Measurements from ENCODE around the gene CCKAR. TPM values are rescaled to one million over a fixed set of nuclear protein-coding genes. Genes with fewer than 3 reads are reported as not detected.
A peak's percentile ranks its signal among the peaks of the same experiment; 100 is the strongest.

The CCKAR gene
- polyA plus RNA-seq, 10 donors: 0.09 to 0.37 (median 0.15) TPM; not detected in 5

GRCh38 chr4:26491449-26492170 lies 1.3 kb upstream of the CCKAR start:
- no peak for DNase-seq

DNA sequence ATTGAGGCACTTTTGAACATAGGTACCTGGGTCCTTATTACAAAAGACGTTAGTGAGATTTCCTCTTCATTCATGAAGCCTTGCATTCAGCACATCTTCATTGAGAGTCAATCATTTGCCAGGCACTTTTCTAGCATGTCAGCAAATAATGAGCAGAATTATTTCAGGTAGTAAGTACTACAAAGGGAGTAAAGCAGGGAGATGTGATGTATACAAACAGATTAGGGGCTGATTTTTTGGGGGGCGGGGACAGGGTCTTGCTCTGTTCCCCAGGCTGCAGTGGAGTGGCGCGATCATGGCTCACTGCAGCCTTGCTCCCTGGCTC lies 638 bp upstream of the CCKAR start:
- no peak for DNase-seq

DNA sequence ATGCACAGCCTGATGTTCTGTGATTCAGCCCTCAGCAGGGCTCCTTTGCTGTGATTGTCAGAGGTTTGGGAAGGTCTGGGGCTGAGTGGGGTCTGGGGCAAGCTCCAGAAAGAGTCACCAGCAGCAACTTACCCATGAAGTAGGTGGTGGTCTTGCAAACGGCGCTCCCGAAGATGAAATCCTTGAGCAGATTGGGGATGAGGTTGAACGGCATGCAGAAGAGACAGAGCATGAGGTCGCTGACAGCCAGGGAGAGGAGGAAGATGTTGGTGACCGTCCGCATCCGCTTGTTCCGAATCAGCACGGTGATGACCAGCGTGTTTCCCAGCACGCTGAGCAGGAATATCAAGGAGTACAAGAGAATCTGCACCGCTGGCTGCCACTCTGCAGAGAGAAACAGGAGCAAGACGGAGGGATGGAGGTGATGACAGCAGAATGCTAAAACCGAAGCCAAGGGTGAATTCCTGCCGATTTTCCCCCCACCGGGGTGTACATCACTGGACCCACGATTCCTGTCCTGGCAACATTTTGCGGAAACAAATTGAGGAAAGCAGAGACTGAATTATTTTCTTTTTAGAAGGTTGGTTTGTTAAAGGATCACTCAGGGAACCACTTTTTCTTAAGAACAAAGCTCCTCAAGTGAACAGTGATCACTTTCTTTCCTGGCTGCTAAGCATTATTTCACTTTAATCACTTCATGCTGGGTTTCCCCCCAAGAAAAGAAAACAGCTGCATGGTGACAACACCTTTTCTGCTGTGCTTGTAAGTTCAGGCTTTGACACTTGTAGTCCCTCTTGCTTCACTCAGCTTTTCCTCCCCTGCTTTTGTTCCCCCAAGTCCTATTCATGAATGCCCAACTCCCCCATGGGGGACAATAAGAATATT lies 941 bp downstream of the CCKAR start:
- peak in 1 of 3 donors; percentile 22 for DNase-seq

GRCh38 chr4:26485684-26486083 lies 4.6 kb downstream of the CCKAR start:
- no peak for DNase-seq

DNA sequence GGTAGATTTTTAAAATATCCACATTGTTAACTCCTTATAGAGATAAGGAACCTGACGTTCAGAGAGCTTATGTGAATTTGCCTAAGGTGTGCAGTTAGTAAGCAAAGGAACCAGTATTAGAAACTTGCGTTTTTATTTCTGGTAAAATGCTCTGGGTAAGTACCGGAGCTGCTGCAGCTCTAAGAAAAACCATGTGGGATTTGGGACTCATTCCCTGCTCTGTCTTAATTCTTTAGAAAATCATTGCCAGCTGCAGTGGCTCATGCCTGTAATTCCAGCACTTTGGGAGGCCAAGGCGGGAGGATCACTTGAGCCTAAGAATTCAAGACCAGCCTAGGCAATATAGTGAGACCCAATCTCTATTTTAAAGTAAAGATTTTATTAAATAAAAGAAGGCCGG lies 5.8 kb downstream of the CCKAR start:
- no peak for DNase-seq

DNA sequence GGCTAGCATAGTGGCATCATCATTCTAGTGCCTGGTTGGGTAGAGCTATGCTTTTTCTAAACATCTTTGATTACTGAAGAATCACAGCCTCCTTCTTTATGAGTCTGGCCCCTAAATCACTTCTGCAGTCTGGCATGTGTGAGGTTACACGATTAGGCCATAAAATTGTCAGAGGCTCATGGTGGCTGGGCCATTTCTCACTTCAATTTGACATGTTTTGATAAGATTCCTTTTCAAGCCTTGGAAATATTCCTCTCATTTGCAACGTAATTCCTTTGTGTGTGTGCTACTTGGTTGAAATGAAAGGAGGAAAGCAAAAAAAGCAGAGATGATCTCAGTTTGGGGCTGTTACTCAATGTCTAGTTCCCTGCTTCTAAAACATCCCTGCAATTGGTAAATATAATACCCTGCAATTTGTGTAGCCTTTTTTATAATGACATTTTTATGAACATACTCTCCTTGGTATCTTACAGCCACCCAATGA lies 6.2 kb downstream of the CCKAR start:
- DNase-seq: no peak

DNA sequence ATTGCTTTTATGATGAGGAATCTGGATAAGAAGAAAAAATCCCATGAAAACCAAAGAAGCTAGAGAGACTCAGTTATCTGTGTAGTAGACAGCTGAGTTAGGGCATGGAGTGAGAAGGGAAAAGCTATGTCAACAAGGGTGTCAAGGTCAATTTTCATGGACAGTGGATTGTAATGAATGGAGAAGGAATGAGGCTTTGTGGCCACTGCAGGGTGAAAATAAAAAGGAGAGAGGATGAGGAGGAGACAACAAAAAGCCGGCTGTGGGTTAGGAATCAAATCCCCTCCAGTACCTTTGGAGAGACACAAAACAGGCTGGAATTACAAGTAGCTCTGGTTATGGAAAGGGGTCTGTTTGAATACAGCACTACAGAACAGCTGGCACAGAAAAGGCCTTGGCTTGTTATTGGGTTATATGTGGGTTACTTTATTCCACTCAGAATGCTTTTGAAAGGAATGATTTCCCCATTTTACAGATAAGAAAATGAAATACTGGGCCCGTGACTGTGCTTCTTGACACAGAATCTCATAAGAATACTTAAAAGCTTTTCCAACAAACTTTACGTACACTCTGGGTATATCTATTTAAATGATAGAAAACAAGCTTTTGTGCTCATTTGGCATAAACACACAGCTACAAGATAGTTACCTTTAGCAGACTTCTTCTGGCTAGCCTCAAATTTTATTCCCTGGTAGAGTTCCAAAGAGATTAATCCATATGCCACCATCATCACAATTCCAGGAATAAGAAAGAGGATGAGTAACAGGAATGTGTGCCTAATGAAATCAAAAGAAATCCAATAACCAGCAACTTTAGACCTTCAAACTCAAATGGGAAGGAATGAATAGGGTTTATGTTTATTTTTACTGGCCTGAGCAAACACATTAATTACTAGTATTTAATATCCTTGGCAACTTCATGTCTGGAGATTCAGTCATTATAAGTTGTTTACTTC lies 7.5 kb downstream of the CCKAR start:
- peak in 1 of 3 donors; percentile 29 for DNase-seq

DNA sequence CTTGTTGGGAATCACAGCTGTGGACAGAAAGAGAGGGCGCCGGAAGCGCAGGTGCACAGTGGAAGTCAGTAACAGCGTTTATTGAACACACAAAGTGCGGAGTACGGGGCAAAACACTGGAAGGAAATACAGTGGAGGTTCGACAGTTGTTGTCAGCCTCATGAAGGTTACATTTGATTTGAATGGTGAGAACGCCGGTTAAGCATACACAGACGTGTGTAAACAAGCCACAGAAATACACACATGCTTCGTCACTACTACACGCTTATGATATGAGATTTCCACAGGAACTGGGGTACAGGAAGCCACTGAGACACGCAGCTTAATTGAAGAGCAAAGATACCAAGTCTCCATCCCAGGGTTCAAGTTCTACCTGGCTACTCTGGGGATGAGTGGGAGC lies 12.0 kb downstream of the CCKAR start:
- no peak for DNase-seq

DNA sequence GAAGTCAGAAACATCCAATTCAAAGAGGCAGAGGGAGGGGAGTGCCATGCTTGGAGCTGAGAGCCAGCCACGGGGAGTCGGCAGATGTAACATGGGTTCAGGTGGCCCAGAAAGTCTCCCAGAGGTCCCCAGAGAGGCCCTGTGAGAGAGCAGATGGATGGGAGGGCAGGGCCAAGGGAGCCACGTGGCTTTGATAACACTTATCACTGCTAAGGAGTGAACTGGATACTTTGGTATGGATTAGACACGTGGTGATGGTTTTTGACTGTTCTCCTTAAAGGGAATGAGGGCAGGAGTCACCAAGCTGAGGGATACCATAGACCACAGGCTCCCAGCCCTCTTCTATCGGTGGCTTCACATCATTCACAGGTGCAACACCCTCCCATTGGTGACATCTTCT lies 13.7 kb downstream of the CCKAR start:
- DNase-seq: no peak

- DNase-seq: no peak
Observed at GRCh38 chr4:26475716-26476115, 14.6 kb downstream of the CCKAR start.

DNA sequence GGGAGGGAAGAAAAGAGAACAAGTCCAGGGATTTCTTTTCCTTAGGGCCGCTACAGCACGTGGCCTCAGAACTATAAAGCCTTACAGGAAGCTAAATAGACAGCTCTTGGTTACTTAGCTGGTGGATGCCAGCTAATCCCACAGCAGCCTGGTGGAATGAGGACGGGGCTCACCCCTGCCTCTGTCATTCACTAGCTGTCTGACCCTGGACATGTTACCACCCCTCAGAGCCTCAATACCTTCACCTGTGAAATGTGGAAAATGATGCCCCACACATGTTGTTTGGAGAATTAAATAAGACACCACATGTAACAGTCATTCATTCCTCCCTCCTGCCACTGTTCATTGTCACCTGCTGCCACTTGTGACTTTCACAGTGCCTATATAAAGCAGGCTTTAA lies 15.7 kb downstream of the CCKAR start:
- DNase-seq: no peak

- DNase-seq: no peak
Observed at GRCh38 chr4:26473893-26474292, 16.4 kb downstream of the CCKAR start.

DNA sequence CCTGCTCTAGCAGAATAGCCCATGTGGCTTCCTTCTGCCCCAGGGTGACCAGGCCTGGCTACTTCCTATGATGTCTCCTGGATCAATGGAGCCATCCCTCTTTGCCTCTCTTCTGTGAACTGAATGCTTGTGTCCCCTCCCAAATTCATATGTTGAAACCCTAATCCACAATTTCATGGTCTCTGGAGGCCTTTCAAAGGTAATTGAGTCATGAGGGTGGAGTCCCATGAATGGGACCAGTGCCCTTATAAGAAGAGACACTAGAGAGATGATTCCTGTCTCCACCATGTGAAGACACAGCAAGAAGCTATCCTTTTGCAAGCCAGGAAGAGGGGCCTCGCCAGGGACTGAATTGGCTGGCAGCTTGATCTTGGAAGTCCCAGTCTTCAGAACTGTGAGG lies 18.4 kb downstream of the CCKAR start:
- DNase-seq: no peak

DNA sequence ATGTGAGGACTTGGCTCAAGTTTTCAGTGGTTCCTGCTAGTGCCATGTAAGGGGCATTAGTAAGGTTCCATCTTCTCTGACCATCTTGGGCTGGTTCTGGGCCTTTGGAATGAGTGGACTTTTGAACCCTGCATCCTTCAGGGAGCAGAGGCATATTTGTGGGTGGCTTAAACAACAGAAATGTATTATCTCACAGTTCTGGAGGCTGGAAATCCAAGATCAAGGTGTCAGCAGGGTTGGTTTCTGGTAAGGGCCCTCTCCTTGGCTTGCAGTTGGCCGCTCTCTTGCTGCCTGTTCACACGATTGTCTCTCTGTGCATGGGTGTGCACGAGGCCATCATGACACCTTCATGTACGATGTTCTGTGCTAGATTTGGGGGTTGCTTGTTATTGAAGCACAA lies 21.3 kb downstream of the CCKAR start:
- no peak for DNase-seq

DNA sequence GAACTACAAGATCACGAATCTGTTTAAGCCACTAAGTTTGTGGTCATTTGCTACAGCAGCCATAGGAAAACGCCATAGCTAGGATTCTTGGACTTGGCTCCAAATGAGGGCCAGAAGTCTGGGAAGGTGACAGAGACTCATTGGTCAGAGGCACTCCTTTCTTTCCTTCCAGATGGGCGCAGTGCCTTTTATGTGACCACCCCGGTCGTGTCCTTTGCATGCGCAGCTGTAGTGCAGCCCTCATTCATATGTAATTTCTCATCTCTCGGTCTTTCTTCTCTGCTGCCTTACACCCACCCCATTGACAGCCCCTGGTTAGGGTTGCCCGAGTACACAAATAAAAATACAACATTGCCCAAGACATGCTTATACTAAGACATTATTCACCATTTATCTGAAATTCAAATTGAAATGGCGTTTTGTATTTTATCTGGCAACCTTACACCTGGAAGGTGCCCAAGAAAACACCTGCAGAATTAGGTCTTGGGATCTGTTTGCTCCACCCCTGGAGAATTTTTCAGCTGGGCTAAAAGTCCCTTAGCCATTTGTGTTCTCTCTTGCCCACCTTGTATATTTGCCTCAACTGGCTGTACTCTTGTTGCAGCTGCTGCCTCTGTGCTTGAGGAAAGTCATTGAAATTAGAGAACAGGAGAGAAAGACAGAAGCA lies 21.9 kb downstream of the CCKAR start:
- DNase-seq: no peak

DNA sequence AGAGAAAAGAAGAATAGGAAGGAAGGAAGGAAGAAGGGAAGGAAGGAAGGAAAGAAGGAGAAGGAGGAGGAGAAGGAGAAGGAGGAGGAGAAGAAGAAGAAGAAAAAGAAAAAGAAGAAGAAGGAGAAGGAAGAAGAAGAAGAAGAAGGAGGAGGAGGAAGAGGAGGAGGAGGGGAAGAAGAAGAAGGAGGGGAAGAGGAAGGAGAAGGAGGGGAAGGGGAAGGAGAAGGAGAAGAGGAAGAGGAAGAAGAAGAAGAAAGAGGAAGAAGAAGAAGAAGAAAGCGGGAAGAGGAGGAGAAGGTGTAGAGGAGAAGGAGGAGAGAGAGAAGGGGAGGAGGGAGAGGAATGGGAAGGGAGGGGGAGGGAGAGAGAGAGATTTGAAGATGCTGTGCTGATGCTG lies 22.6 kb downstream of the CCKAR start:
- DNase-seq: no peak

- DNase-seq: no peak
Observed at GRCh38 chr4:26466578-26467270, 23.6 kb downstream of the CCKAR start.

- DNase-seq: no peak
Observed at GRCh38 chr4:26464420-26465095, 25.7 kb downstream of the CCKAR start.

DNA sequence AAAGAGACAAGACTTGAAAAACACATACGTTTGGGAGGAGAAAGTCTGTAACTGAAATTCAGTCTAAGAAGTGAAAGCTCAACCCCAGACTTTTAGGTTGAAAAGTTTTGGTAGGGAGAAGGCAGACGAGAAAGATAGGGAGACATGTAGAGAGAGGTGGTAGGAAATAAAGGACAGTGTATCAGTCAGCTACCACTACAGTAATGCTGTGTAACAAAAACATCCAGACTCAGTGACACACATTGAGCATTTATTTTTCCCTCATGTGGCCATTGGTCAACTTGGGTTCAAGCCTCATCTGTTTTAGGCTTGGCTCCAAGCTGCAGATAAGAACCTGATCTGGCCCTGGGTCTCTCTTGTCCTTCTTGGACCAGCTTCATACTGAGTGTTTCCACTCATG lies 26.9 kb downstream of the CCKAR start:
- no peak for DNase-seq

DNA sequence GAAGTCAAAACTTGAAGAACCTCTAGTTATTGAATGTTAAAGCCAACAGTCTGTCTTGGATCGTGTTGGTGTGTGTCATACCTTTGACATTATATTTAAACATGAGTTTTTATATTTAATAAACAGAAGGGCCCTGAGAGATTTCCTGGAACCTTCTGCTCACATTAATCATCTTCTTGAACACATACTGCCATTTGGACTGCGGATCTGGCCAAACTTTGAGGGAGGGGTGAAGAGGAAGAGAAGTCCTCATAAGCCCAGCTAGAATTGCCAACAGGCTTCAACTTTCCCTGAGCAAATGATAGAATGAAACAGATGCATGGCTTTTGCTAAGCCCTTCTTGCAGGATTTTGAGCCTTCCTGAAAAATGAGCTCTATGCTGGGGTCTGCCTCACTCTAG lies 27.4 kb downstream of the CCKAR start:
- DNase-seq: peak; percentile 59 to 71 (median 66)
